Left lung (tissue), 10 donors: ENCODE data around the gene DTNBP1. TPM values are rescaled to one million over a fixed set of nuclear protein-coding genes. Genes with fewer than 3 reads are reported as not detected.

Experiments used
- ATAC-seq: fragments of 200-7000 bp; cut with Tn5 transposase; one replicate; pipeline ENCODE4 v1.9.1; 2020; ENCODE audit warnings: moderate library complexity
- DNase-seq, 4 donors: peaks; one replicate each; pipeline ENCODE4 v3.0.0-alpha.2; 2013 to 2020
- H3K27ac ChIP-seq, 2 donors: fragments of 200-600 bp; sonication (generic) in 1 of 2; one replicate each; pipeline versions ENCODE4 v1.5.0 to v1.8.0; 2020 to 2021
- H3K27me3 ChIP-seq, 2 donors: fragments of 200-600 bp; sonication (generic) in 1 of 2; one replicate each; pipeline versions ENCODE4 v1.5.0 to v1.8.0; 2020 to 2021
- H3K36me3 ChIP-seq, 2 donors: fragments of 200-600 bp; sonication (generic) in 1 of 2; one replicate each; pipeline versions ENCODE4 v1.5.0 to v1.8.0; 2020 to 2021
- H3K4me1 ChIP-seq, 2 donors: fragments of 200-600 bp; one replicate each; pipeline ENCODE4 v1.8.0; 2021
- H3K4me3 ChIP-seq, 2 donors: fragments of 200-600 bp; sonication (generic) in 1 of 2; one replicate each; pipeline versions ENCODE4 v1.5.0 to v1.8.0; 2020 to 2021; ENCODE audit warnings: mild to moderate bottlenecking in 1 of 2
- H3K9me3 ChIP-seq, 2 donors: fragments of 200-600 bp; sonication (generic) in 1 of 2; one replicate each; pipeline versions ENCODE4 v1.5.0 to v1.8.0; 2020 to 2021
- CTCF ChIP-seq, 2 donors: fragments of 200-600 bp; sonication (generic) in 1 of 2; IDR thresholded peaks; one replicate each; pipeline versions ENCODE4 v1.5.0 to v1.8.0; 2021; ENCODE audit warnings: antibody characterized with exemption in 2 of 2
- intact Hi-C, 2 donors: fragments of 100-400 bp; cut with DNase I; formaldehyde crosslinking; loops; one replicate each; pipeline versions ENCODE4 v1.11.2 to v1.14.2; 2022
- polyA plus RNA-seq, 6 donors: library from polyadenylated mRNA; unstranded; fragments of 120-200 nt; gene quantifications; one replicate each; pipeline ENCODE4 v1.2.1, GENCODE V29; 2013; ENCODE audit not compliant: insufficient read length in 6 of 6
- total RNA-seq, 2 donors: library from RNA; stranded (reverse); fragmentation: NEBNext Ultra II Directional; extraction: Animal tissue kit (Norgen Biotek cat#: 25700); gene quantifications; one replicate each; pipeline ENCODE4 v1.2.1, GENCODE V29; 2021
- donor health status: DM: no; HTN: yes; CAD: no.
- donor health status: DM: no; HTN: no; CAD: no.

Gene DTNBP1
- total and polyA plus RNA-seq, 8 donors: 15.3 to 18.5 (median 16.2) TPM

GRCh38 chr6:15535495-15536197 is 127.2 kb downstream of the DTNBP1 start:
- Histone ChIP-seq H3K27ac (peak overlapping the region; percentile 13 to 81), H3K4me3 (peak overlapping the region in 1 of 2 donors; percentile 1), H3K36me3 (peaks cover 0 to 30% of the 10 kb centered on the region in 2 donors), H3K9me3 (no peaks in the 10 kb centered on the region), H3K4me1 (peaks cover 0 to 65% of the 10 kb centered on the region in 2 donors), H3K27me3 (no peaks in the 10 kb centered on the region)
- DNase-seq: no peak
- no peak for ATAC-seq
- intact Hi-C loops: no loop called here
- TF ChIP-seq CTCF (IDR thresholded peaks at IDR 0.05): no peak

DNA sequence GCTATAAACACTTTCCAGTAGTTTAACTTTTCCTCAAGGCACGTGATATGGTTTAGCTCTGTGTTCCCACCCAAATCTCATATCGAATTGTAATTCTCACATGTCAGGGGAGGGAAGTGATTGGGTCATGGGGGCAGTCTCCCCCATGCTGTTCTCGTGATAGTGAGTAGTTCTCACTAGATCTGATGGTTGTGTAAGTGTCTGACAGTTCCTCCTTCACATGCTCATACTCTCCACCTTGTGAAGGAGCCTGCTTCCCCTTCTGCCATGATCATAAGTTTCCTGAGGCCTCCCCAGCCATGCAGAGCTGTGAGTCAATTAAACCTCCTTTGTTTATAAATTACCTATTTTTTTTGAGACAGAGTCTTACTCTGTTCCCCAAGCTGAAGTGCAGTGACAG is 127.9 kb downstream of the DTNBP1 start:
- DNase-seq (no peak), ATAC-seq (peak; percentile 52)
- Histone ChIP-seq H3K36me3 (peaks cover 0 to 36% of the 10 kb centered on the region in 2 donors), H3K9me3 (no peaks in the 10 kb centered on the region), H3K27me3 (no peaks in the 10 kb centered on the region), H3K27ac (peak overlapping the region; percentile 13 to 81), H3K4me1 (peaks cover 0 to 58% of the 10 kb centered on the region in 2 donors), H3K4me3 (no peak overlapping the region)
- TF ChIP-seq CTCF (IDR thresholded peaks at IDR 0.05): no peak
- intact Hi-C loops: no loop called here

GRCh38 chr6:15533379-15534026 is 129.3 kb downstream of the DTNBP1 start:
- H3K4me1 ChIP-seq: peaks cover 0 to 45% of the 10 kb centered on the region in 2 donors
- no peak overlapping the region for H3K4me3 ChIP-seq
- no peak for DNase-seq
- H3K27me3 ChIP-seq: no peaks in the 10 kb centered on the region
- H3K9me3 ChIP-seq: no peaks in the 10 kb centered on the region
- peaks cover 0 to 41% of the 10 kb centered on the region in 2 donors for H3K36me3 ChIP-seq
- ATAC-seq: no peak
- intact Hi-C loops: no loop called here
- H3K27ac ChIP-seq: peak overlapping the region in 1 of 2 donors; percentile 81
- TF ChIP-seq CTCF (IDR thresholded peaks at IDR 0.05): no peak

- Histone ChIP-seq H3K9me3 (no peaks in the 10 kb centered on the region), H3K4me1 (peaks cover 0 to 39% of the 10 kb centered on the region in 2 donors), H3K27ac (no peak overlapping the region), H3K4me3 (no peak overlapping the region), H3K36me3 (peaks cover 0 to 37% of the 10 kb centered on the region in 2 donors), H3K27me3 (no peaks in the 10 kb centered on the region)
- ATAC-seq (no peak), DNase-seq (no peak)
- TF ChIP-seq CTCF (IDR thresholded peaks at IDR 0.05): no peak
- intact Hi-C loops: no loop called here
These were observed 130.9 kb downstream of the DTNBP1 start for GRCh38 chr6:15531973-15532372.

DNA sequence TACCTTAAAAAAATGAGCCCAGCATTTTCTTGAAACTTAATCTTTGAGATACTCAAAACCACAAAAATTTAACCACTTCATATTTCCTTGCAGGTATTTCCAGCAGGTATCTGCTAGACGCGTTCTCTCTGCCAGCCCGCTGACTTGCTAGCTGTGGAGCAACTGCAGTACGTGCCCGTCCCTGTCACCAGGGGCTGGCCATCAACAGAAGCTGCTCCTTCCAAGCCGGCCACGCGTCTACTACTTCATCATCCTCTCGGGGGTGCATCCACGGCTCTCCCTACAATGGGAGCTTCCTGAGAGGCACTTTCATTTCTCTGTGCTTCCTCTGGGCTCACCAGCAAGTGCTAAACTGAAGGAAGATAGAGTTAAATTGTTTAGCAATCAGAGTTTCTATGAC is 132.4 kb downstream of the DTNBP1 start:
- no peaks in the 10 kb centered on the region for H3K9me3 ChIP-seq
- H3K36me3 ChIP-seq: peaks cover 0 to 37% of the 10 kb centered on the region in 2 donors
- no peak for ATAC-seq
- no peak for TF ChIP-seq CTCF (IDR thresholded peaks at IDR 0.05)
- no peaks in the 10 kb centered on the region for H3K27me3 ChIP-seq
- DNase-seq: no peak
- no peak overlapping the region for H3K27ac ChIP-seq
- H3K4me3 ChIP-seq: no peak overlapping the region
- H3K4me1 ChIP-seq: peaks cover 0 to 24% of the 10 kb centered on the region in 2 donors
- intact Hi-C loops: no loop called here
